ENCODE measurements around the gene PVALB.

GRCh38 chr22:36795633-36796032 is 21.2 kb downstream of the PVALB start:
- TF ChIP-seq, protein P1, sequence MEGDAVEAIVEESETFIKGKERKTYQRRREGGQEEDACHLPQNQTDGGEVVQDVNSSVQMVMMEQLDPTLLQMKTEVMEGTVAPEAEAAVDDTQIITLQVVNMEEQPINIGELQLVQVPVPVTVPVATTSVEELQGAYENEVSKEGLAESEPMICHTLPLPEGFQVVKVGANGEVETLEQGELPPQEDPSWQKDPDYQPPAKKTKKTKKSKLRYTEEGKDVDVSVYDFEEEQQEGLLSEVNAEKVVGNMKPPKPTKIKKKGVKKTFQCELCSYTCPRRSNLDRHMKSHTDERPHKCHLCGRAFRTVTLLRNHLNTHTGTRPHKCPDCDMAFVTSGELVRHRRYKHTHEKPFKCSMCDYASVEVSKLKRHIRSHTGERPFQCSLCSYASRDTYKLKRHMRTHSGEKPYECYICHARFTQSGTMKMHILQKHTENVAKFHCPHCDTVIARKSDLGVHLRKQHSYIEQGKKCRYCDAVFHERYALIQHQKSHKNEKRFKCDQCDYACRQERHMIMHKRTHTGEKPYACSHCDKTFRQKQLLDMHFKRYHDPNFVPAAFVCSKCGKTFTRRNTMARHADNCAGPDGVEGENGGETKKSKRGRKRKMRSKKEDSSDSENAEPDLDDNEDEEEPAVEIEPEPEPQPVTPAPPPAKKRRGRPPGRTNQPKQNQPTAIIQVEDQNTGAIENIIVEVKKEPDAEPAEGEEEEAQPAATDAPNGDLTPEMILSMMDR (conservative IDR thresholded peaks at IDR 0.05; ENCODE audit: low read depth, low read length): no peak
- TF ChIP-seq RCOR1 (IDR thresholded peaks at IDR 0.05; ENCODE audit: insufficient replicate concordance, low read length): no peak
- no peak for TF ChIP-seq FOS (IDR thresholded peaks at IDR 0.05; ENCODE audit: low read depth, low read length)
- TF ChIP-seq POLR2A (IDR thresholded peaks at IDR 0.05; ENCODE audit: low read depth, low read length): no peak
- TF ChIP-seq MXI1 (IDR thresholded peaks at IDR 0.05; ENCODE audit: borderline replicate concordance, low read depth, low read length): no peak
- TF ChIP-seq CHD1 (IDR thresholded peaks at IDR 0.05; ENCODE audit: low read depth, low read length): no peak
- no peak for TF ChIP-seq SMC3 (IDR thresholded peaks at IDR 0.05; ENCODE audit: low read depth, low read length)
- no peak for TF ChIP-seq RAD21 (IDR thresholded peaks at IDR 0.05; ENCODE audit: low read length)
- no peak for TF ChIP-seq CEBPB (IDR thresholded peaks at IDR 0.05; ENCODE audit: low read depth, low read length)
- TF ChIP-seq RFX5 (IDR thresholded peaks at IDR 0.05; ENCODE audit: low read depth, low read length): no peak
